ENCODE measurements around the gene TASOR2.
A peak's percentile ranks its signal among the peaks of the same experiment; 100 is the strongest.

The TASOR2 gene

DNA sequence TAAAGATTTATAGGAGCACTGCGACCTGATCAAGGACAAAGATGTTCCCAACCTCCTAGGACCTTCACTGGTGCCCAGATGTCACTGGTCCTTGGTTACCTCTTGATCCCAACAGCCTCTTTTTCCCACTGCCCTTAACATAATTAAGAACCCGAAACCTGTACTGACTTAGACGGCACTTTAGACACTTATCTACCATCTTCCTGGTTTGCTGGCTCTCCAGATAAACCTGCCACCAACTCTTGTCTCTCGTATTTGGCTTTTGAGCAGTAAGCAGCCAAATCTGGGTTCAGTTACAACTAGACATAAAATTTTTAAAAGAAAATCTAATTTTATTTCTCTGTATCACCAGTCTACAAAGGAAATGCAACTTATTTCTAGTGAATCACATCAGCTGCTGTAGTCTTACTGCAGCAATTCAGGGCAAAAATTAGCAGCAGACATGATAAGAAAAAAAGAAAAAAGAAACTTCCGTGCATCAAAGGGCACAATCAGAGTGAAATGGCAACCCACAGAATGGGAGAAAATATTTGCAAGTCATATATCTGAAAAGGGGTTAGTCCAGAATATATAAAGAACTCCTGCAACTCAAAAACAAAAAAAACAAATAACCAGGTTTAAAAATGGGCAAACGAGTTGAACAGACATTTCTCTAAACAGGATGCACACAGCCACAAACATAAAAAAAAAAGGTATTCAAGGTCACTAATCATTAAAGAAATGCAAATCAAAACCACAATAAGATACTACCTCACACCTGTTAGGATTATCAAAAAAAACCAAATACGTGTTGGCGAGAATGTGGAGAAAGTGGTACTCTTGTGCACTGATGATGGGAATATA lies 27.7 kb upstream of the TASOR2 start:
- DNase-seq: no peak

DNA sequence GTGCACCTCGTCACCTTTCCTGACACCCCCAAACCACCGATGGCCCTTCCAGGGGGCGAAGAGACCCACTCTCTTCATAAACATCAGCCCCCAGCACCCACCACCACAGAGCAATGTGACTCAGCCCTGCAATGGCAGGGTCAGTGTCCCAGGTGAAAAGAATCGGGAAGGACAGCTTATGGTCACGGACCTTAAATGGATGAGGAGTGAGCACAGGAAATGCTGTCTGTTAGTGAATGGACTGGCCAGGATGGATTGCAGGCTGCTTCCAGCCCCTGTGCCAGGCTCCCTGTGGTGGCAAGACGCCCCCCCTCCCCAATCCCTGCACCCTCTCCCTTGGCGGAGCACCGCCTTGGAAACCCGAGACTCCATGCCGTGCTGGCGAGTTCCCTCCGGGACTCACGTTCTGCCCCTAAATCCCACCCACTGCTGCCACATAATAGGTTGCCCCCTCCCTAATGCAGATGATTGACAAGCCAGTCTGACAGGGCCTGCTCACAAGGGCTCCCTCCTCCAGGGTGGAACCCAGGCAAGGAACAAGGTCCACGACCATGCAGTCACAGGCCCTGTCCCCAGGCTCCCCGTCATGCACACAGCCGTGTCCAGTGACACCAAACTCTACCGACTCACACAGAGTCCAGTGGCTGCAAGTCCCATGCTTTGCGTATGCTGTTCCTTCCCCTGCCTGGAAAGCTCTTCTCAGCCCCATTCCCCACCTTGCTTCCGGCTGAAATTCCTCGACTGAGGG lies 25.6 kb upstream of the TASOR2 start:
- no peak for DNase-seq

DNA sequence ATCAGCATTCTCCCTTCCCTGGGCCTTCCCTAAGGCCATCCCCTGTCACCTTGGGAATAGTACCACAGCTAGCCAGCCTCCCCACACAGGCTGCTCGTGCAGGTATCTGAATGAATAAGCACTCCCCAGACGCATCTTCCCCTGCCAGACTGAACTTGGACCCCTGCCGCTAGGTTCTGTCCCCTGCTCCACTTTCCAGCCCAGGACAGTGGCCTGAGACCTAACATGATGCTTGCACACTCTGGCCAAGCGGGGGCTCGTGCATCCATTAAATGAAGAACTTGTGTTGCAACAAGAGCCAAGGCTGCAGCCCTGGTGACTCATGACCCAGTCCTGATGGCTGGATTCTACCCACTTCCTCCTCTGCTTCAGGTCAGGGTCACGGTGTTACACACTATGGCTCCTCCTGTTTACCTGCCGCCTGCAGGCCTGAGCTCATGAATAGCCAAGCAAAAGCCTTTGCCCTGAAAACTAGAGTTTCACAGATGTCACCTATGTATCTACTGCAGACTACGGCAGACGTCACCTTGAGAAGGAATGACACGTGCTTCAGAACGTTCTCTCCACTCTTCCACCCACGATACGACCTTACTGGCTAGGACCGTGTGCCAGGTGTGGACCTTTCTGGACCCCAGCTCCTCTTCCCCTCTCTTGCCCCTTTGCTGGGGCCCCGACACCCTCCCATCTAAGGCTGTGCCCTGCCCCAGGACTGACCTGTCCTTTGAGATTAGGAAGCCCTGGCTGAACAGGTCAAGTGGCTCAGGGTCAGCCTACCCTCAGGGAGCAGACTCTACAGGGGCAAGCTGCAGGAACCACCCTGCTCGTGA lies 24.7 kb upstream of the TASOR2 start:
- DNase-seq: no peak

DNA sequence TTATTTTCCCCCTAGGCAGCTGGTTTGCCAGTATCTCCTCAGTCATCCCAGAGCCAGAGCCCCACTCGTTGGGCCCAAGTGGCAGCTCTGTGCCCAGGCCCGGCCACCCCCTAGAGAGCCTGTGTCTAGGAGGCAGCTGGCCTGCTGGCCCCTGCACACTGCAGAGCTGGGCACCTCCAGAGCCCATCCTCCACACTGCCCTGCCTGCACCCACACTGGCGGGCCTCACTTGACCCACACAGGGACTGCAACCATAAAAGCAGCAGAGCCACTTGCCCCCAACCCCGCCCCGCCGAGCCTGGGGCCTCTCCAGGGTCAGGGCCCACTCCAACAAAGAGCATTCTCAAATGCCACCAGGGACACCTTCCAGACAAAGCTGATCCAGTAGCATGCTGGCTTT lies 23.6 kb upstream of the TASOR2 start:
- no peak for DNase-seq

DNA sequence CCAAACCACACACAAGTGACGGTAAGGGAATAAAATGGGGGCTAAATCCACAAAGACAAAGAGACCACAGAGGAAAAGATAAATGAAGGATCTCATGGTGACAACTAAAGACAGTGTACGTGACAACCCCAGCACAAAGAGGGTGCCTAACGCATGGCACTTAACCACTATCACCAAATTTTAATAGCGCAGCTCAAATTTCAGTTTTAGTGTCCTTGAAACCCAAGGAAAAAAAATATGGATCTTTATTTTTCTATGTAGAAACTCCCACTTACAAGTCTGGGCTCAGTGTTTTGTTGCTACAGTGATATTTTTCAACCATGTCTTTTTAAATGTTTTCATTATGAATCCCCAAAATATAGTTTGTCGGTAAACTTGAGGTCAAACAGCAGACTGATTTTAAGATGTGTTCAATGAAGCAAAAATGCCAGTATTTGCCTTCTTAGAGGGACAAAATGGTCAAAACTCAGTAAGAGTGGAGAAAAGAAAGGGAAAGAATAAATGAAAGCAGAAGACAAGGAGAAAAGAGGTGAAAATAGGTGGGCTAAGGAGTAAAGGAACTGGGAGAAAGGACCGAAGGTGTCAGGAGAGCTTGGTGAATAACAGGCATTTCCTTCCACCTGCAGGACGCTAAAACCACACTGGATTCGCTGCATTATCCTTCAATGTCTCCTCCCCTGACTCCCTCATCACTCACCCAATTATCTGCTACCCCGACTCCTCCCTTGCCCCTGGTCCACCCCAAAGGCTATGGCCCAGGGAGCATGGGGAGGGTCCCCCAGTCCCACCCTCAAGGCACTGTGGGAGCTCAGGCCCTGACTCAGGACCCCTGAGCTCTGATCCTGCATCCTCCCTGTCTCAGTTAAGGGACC lies 21.7 kb upstream of the TASOR2 start:
- no peak for DNase-seq

DNA sequence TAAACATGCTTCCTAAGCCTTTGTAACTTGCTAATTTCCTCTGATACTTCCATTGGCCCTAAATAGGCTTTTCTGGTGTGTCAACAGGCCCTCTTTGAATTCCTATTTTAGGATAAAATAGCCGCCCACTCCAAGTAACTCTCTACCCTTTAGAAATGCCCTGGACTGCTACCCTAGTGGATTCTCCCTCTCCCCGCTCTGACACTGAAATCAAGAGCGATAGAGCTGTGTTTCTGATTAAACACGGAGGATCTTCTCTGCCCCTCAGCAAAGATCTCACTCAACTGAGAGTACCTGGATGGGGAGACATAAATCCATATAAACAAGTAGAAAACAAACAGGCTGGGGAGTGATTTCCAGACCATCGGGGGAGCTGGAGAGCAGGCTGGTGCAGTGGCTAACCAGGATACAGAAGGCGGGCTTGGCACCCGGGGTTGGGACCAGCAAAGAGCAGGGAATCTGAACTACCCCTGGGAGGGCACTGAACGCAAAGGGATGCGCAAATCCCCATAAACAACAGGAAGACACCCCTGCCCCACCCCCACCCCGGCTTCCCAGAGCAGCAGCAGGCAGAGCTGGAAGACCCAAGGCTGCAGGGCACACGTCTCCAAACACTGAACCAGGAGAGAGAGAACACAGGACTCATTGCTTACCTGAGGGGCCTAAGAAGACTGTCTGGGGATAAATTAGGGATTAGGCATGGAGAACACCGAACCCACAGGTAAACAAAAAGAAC lies 20.8 kb upstream of the TASOR2 start:
- no peak for DNase-seq

DNA sequence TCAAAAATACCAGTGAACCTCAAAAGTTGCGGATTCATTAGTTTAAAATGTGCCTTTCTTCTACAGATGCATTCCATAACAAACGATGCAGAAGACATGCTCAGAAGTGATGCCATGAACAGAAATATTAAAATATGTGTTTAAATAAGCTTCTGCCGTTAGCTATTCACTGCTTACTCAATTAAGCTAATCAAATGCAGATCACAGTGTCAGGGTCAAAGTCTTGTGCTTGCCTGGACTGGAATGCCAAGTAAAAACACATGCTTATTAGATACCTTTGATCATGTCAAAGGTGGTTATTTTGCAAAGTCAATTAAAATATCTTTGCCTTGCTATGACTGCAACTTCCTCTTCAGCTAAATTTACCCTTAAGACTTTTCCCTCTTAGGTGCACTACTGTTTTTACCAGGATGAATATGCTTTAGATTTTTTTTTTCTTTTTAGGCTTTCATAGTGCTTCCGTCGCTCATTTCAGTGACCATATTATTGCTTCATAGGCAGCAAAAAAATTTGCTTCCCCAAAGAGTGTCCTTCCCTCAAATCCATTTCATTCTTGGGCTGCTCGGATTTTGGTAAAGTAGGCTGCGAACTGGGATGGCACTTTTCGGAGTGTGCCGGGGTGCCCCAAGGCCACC lies 19.1 kb upstream of the TASOR2 start:
- DNase-seq: no peak

DNA sequence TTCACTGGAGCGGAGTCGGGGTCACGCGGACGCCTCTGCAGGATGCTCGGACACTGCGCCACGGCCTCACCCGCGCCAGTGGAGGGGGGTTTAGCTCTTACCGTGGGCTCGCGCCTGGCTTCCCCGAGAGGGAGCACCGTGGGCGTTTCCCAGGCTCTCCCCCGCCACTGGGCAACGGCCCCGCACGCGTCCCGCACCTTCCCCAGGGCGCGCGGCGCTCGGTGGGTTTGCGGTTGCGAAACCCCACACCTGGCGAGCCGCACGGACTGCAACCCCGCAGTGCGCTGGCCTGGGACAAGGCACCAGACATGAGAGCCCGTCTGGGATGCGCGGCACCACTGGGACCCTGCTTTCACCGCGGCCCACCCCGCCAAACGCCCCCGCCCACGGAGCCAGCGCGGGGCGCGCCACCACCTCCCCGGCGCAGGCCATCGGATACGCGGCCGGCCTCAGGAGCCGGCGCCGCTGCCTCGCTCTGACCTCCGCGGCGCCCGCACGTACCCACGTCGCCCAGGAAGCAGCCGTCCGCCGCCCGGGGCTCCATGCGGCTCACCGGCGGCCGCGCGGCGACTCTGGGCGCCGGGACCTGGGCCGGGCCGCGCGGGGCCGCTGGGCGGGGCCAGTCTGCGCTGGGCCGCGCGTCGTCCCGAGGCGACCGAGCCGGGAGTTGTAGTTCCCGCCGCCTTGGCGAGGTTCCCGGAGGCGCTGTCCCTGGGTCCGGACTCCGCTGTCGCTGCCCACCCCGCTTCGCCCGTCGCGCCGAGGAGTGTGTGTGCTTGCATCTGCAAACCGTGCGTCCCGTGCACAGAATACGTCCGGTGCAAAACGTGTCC lies 18.4 kb upstream of the TASOR2 start, which contains the start of gene ASB13:
TSS of gene ASB13 (minus strand) at position 588 of the 833 bp plus-strand sequence. CDS start at position 544, 44 bp downstream.
- peak in 3 of 5 donors; percentile 12 to 35 (median 32) for DNase-seq

DNA sequence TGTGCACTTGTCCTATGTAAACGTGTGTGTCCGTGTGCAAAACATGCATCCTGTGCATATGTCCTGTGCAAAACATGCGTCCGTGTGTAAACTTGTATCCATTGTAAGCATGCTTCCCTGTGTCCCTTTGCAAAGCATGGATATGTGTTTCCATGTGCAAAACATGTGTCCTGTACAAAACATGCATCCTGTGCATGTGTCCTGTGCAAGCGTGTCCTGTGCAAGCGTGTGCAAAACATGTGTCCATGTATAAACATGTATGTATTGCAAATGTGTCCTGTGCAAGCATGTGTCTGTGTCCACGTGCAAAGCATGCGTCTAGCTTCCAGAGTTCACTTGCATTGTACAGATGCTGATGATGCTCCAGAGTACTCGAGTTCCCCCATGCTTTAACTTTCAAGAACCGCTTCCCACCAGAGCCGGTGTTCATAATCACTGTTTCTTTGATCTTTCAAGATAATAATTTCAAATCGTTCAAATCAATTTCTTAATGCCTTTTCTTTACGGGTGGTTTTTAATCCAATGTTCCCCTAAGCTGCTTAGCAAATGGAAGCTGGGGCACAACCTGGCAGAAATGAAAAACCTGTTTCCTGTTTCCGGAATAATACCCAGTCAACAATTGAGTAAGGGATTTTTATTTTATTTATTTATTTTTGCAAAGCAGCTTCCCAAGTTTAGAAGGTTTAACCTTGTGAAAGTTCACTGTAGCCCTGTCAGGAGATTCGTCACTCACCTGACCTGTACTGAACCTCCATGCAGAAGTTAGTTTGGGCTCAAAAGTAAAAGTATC lies 17.6 kb upstream of the TASOR2 start:
- DNase-seq: no peak

DNA sequence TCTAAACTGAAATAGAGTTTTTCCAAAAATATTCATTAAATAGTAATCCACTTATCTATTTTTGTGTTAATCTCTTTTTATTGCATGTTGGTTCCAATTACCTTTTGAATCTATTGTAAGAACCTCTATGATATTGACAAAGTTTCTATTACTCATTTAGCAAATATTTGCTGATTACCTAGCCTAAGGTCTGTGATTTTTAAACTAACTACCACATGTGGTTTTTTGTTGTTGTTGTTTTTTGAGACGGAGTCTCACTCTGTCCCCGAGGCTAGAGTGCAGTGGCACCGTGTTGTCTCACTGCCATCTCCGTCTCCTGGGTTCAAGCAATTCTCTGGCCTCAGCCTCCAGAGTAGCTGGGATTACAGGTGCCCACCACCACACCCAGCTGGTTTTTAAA lies 16.2 kb upstream of the TASOR2 start:
- DNase-seq: no peak

DNA sequence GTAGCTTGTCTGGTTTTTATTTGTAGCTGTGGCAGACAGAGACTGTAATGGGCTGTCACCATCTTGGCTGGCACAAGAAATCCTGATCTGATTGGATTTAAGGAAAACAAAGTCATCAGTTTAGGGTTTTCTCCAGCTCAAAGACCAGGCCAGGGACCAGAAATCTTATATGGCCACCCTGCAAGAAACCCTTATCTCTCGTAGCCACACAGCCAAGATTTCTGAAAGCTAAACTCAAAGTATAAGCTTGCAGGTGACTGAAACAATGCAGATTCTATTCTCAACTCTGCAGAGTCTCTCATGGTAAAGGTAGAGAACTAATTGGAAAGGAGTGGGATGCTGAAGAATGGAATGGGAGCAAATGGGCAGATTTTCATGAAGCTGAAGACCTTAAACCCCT lies 15.0 kb upstream of the TASOR2 start:
- no peak for DNase-seq

DNA sequence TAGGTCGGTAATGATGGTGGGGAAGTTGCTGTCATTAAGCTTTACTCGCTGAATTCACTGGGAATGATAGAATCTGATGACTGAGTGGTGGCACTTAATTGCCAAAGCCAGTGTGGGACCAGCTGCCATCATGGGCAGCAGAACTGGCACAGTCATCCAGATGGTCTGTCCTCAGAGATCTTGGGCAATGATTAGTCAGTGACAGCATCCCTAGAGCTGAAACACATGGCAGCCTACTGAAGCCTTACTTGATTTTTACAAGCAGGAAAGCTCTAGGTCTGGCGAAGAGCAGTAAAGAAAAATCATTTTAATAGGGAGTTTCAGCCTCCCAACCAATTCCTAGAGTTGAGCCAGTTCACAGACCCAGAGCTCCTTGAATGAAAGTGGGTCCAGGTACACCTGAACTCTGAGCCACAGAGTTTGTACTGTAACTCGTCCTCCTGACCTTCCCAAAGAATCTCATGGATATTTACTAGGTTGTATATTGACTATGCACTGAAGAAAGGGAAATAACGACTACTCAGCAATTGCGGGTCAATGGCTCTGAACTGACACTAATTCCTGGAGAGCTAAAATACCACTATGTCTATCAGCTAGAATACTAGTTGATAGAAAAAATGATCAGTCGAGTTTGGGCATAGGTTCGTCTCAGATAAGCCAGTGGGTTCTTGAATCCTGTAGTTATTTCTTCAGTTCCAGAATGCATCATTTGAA lies 13.8 kb upstream of the TASOR2 start:
- DNase-seq: no peak

DNA sequence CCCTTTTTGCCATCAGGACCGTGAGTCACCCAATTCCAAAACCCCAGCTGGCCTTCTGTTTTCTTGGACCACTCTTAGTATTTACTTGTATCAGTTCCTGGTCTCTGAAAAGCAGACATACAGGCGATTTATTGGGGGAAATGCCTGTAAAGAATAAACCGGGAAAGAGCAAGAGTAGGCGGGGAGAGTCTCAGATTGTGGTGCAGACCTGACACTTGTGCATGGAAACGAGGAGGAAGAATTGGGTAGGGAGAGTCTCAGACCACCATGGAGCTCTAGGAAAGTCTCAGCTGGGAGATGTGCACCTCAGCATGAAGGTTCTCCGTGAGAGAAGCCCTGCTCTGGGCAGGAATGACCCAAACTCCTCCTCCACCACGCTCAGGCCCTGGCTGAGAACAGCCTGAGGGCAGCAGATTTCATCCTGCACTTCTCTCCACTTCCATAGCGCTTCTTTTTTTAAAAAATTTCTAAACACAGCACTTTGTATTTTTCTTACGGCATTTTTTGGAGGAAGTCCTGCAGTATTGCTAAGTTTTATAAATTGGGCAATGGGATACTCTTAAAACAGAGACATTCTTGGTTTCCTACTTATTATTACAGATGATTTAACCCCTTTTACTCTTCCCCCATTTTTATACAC lies 6.1 kb upstream of the TASOR2 start:
- DNase-seq: no peak

DNA sequence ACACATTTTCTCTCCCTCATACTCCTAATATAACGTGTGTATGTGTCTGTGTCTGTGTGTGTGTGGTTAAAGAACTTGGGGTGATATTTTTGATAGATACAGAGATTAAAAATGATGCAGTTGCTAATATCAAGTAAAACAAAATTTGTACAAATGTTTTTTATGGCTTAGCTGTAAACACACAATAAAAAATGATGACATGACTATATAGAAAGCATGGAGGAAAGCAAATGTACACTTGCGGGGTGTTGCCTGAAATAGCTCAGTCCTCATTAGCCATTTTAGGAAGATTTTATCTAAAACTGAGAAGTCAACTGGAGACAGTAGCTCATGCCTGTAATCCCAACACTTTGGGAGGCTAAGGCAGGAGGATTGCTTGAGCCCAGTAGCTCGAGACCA lies 5.6 kb upstream of the TASOR2 start:
- DNase-seq: no peak

DNA sequence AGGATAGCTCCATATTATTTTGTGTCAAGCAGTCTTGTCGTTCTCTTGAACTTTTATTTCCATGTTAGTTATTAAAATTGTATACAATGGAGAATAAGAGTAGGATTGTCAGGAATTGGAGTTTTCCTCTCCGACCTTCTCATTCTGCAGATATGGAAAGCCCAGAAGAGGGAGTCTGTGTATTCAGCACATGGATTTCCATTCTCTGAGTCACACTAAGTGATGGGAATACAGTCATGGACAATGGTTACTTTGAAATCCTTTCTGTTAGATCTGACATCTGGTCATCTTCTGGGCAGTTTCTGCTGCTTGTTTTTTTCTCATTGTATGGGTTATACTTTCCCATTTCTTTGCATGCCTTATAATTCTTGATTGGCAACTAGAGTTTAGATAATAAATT lies 5.0 kb upstream of the TASOR2 start:
- no peak for DNase-seq

DNA sequence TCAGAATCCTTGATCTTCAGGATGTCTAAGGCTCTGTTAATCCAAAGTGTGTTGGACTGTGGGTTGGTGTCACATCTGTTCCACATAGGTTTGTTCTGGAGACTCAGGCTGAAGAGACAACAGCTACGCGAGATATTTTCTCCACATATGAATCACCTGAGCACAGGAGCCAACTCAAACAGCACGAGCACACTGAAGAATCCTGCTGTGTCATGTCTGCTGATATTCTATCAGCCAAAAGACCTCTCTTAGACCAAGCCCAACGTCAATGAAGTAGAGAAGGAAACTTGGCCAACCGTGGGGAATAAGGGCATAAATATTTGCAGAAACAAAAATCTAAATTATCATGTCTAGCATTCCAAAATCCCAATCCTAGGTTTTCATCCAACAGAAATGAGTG lies 2.7 kb upstream of the TASOR2 start:
- no peak for DNase-seq

DNA sequence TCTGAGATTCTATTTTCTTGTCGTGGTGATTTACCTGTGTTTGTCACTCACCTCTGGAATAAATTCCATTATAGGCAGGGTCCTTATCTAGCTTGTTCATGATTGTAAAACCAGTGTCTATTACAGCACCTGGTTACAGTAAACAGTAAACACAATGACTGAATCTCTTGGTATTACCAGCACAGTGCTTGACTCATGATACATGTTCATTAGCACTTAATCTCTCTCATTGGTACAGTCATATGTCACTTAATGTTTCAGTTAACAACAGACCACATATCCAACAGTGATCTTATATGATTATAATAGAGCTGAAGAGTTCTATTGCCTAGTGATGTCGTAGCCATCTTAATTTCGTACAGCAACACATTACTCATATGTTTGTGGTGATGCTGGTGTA lies 1.6 kb upstream of the TASOR2 start:
- no peak for DNase-seq
